LNCAP (cell line): ENCODE data around the gene ADRB2.

ENCODE experiments used
- CTCF ChIP-seq: fragments of 450-650 bp; IDR thresholded peaks from 2 replicates; pipeline ENCODE4 v1.5.1; 2017; ENCODE audit warnings: mild to moderate bottlenecking

The ADRB2 gene

DNA sequence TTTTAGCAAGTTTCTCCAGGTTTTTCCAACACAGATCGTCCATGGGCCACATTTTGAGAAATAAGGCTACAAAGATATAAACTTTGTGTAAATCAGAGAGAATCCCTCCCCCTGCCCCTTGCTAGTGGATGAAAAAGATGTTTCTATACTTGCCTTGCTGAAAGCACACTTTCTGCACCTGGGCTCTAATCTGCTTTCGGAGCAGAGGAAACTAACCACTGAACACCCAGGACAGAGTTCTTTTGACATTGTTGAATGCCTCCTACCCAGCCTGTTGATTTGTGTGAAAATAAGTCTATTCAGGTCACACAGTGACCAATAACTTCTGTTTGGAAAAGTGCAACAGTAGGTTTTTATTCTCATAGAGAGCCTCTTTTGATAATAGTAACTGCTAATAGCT lies 7.5 kb downstream of the ADRB2 start:
- TF ChIP-seq CTCF: no peak

- TF ChIP-seq CTCF: no peak
Measured at GRCh38 chr5:148834689-148835088, 8.3 kb downstream of the ADRB2 start.

- no peak for TF ChIP-seq CTCF
Measured at GRCh38 chr5:148836272-148837250, 10.2 kb downstream of the ADRB2 start.

DNA sequence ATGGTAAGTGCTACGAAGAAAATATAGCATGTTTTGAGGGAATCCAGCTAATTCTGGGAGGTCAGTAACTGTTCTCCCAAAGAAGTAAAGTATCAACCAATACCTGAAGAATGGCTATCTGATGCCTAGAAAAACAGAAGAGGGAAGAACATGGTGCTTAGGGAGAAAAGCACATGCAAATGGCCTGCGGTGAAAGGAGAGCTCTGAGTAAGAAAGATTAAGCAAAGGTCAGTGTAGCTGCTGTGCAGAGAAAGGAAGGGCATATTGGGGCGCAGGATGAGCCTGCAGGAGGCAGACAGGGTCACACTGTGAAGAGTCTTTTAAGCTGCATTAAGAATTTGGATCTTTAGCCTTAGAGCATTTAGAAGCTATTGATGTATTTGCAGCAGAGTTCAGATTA lies 11.0 kb downstream of the ADRB2 start:
- TF ChIP-seq CTCF: no peak

GRCh38 chr5:148838357-148838756 lies 11.9 kb downstream of the ADRB2 start:
- TF ChIP-seq CTCF: no peak

DNA sequence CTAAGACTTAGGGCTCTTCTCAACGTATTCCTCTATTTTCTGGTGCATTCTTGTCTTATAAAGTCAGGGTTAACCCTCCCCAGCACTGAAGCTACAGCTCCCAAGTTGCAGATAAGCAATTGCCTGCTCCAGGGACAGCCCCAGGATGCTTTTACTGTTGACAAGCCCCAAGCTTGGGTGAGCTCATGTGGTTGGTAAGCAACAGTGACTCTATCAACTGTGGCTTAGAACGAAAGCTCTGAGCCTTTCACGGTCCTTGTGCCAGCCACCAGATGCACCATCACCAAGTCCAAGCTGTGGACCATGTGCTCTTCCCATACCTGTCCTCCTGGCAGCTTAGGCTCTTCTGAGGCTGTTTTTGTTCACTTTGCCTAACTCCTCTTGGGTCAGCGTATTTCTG lies 13.5 kb downstream of the ADRB2 start:
- no peak for TF ChIP-seq CTCF

GRCh38 chr5:148840531-148840930 lies 14.1 kb downstream of the ADRB2 start:
- no peak for TF ChIP-seq CTCF
